GM21576 (cell line): ENCODE measurements around the gene PRAMEF12.
"Not testable (repeated sequence)": the region's sequence is repeated elsewhere in the genome, so short reads cannot be mapped to it uniquely, and the experiment has no call there.

Experiments used
- ATAC-seq: cut with Tn5 transposase; IDR thresholded peaks from one replicate; pipeline ENCODE4 v1.9.1; 2021; ENCODE audit warnings: mild to moderate bottlenecking, moderate library complexity; ENCODE audit not compliant: unreplicated experiment

The PRAMEF12 gene

DNA sequence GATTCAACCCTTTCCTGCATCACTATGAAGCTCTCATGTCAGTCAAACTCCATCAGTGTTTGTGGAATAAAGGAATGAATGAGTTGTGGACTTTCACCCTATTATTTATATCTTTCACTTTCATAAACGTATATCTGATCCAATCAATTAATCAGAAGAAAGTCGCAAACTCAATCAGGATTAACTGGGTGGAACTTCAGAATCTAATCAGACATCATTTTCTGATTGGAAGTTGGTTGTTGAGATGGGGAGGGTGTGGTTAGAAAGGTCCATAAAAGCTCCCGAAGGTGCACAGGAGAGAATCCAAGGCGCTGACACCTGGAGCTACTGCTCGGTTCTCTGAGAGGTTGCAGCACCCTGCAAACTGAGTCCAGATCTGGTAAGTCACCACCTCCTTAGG is at the start of gene PRAMEF12:
TSS of gene PRAMEF12 (plus strand) at position 301 of the 400 bp plus-strand sequence. CDS start 1,130 bp downstream, outside the sequence.
- no peak for ATAC-seq

DNA sequence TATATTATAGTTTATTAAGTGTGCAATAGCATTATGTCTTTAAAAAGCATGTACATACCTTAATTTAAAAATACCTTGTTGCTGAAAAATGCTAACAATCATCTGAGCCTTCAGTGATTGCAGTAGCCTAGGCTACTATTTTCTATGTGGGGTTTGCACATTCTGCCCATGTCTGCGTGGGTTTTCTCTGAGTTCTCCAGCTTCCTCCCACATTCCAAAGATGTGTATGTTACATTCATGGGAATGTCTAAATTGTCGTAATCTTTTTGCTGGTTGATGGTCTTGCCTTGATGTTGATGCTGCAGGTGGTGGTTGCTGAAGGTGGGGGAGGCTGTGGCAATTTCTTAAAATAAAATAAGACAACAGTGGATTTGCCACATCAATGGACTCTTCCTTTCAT is 45.1 kb upstream of the PRAMEF12 start:
- no peak for ATAC-seq

DNA sequence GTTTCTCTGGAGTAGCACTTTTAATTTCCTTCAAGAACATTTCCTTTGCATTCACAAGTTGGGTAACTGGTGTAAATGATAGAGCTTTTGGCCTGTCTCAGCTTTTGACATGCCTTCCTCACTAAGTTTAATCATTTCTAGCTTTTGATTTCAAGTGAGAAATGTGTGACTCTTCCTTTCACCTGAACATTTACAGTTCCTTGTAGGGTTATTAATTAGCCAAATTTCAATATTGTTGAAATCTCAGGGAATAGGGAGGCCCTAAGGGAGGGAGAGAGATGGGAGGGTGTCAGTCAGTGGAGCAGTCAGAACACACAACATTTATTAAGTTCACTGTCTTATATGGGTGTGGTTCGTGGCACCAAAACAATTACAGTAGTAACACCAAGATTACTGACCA is 43.4 kb upstream of the PRAMEF12 start:
- no peak for ATAC-seq

DNA sequence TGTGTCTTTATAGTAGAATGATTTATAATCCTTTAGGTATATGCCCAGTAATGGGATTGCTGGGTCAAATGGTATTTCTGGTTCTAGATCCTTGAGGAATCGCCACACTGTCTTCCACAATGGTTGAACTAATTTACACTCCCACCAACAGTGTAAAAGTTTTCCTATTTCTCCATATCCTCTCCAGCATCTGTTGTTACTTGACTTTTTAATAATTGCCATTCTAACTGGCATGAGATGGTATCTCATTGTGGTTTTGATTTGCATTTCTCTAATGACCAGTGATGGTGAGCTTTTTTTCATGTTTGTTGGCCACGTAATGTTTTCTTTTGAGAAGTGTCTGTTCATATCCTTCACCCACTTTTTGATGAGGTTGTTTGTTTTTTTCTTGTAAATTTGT is 42.5 kb upstream of the PRAMEF12 start:
- ATAC-seq: not testable (repeated sequence)

DNA sequence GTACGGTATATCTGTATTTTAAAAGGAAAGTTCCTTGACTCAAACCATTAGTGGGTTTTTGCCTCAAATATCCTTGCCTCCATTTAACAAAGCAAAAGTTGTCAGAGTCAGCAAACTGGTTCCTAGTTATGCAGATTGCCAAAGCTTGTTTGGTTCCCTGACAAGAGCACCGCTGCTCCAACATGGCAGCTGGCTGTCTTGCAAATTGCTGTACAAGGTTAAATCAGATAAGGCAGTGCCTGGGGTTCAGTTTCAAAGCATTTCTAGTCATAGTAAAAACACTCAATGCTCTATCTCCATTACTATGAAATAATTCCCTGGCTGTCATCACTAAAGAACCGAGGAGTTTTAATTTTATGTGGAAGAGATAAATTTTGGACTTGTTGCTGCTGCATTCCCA is 38.9 kb upstream of the PRAMEF12 start:
- no peak for ATAC-seq

DNA sequence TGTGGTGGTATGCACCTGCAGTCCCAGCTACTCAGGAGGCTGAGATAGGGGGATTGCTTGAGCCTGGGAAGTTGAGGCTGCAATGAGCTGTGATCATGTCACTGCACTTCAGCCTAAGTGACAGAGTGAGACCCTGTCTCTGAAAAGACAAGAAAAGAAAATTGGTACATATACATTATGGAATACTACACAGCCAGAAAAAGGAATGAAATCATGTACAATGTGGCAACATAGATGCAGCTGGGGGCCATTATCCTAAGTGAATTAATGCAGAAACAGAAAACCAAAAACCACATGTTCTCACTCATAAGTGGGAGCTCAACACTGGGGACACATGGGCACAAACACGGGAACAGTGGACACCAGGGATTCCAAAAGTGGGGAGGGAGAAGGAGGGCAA is 34.6 kb upstream of the PRAMEF12 start:
- ATAC-seq: no peak

DNA sequence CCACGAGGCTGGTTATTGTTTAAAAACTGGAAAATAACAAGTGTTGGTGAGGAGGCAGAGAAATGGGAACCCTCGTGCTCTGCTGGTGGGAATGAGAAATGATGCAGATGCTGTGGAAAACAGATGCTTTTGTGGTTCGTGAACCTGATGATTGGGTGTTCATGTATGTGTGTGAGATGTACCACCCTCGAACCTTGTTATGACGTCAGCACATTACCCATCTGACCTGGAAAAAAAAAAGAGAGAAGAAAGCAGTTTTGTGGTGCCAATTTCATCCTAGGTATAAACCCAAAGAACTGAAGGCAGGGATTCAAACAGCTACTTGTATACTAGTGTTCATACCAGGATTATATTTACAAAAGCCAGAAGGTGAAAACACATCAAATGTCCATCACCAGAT is 33.9 kb upstream of the PRAMEF12 start:
- no peak for ATAC-seq

DNA sequence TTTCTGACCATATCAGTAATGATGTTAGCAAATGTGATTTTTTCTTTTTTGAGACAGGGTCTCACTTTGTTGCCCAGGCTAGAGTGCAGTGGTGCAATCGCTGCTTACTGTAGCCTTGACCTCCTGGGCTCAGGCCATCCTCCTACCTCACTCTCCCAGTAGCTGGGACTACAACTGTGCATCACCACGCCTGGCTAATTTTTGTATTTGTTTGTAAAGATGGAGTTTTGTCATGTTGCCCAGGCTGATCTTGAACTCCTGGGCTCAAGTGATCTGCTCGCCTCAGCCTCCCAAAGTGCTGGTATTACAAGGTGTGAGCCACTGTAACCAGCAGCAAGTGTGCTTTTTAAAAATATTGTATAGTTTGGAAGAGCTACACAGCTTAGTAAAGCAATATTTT is 31.6 kb upstream of the PRAMEF12 start:
- ATAC-seq: no peak

DNA sequence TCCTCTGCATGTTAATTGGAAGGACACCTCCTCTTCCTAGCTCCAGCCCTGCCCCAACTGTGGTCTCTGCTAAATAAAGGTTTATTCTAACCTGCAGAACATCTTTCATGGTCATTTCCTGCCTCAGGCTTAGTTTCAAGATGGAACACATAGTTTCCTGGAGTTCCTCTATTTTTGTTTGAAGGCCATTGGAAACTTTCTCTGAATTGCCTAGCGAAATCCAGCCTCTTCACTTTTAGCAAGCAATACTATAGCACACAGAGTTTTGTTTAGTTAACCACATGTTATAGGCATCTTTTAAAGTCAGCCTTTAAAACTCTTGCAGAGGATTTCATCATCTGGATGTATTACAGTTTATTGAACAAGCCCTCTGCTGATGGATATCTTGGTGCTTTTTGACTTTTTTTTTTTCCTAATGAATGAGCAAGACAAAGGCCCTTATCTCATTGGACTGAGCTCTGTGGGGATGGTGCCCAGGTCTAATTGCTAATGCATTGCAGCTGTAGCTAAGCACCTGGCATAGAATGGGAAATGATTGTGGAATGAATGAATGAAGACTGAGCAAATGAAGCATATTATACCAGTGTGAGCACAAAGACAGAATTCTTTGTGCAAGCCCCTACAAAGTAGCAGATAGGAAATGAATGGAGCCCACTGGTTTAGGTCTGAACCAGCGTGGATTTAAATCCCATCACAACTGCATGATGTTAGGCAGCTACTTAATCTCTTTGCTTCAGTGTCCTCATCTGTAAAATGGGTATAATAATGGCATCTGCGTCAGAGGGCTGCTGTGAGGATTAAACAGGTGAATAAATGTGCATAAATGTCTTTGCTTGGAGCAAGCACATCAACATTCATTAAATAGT is 28.2 kb upstream of the PRAMEF12 start:
- no peak for ATAC-seq

DNA sequence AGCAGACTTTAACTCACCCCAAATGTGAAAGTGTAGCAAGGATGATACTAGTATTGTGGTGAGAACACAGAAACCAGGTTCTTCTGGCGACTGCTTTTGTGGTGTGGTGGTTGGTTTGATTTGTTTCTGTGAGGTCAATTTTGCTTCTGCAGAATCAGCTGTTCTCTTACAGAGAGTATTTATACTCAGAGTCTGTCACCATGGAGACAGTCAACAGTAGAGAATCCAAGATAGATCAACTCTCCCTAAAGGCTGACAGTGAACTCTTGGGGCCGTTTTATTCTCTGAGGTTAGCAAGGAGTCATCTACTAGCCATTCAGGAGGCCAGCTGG is 27.6 kb upstream of the PRAMEF12 start, which contains the start of gene CFAP107:
TSS of gene CFAP107 (plus strand) at position 209 of the 332 bp plus-strand sequence. CDS start 231 bp downstream, outside the sequence.
- ATAC-seq: no peak

DNA sequence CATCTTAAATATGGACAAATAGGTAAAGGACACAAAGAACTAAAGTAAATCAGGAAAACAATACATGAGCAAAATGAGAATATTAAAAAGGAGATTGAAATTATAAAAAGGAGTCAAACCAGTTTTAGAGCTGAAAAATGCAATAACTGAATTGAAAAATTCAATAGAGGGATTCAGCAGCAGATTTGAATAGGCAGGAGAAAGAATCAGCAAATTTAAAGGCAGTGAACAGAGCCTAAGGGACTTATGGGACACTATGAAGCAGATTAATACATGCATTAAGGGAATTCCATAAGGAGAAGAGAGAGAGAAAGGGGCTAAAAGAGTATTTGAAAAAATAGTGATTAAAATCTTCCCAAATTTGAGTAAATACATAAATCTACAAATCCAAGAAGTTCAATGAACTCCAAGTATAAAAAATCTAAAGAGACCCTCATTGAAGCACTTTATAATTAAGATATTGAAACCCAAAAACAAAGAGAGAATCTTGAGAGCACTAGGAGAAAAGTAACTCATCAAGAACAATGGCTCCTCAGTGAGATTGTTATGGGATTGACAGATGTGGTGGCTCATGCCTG is 24.7 kb upstream of the PRAMEF12 start:
- ATAC-seq: no peak

DNA sequence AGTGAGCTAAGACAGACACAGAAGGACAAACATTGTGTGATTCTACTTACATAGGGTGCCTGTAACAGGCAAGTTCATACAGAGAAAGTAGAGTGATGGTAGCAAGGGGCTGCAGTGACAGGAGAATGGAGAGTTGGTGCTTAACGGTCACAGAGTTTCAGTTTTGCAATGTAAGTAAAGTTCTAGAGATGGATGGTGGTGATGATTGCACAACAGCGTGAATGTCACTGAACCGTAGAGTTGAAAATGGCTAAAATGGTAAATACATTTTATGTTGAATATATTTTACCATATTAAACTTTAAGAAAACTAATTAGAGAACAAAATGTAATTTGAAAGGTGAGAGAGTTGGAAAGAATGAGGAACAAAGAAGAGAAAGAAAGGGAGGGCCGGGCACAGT is 18.8 kb upstream of the PRAMEF12 start:
- ATAC-seq: no peak

DNA sequence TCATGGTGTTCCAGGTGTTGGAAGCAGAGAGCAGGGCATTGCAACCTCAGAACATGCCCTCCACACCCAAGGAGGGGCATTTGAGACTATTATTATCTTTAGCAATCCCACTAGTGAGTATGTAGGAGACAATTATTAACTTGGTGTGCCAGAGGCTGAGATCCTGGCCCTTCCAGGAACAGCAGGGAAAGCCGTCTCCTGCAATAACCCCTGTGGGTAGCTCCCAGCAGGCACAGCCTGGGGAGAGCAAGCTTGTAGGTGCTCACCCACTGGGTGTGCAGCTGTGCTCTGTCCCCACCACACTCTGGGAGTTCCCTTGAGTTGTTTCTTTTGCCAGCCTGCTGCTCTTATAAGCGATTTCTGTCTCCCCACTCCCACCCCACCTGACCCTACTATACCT is 17.3 kb upstream of the PRAMEF12 start:
- no peak for ATAC-seq

DNA sequence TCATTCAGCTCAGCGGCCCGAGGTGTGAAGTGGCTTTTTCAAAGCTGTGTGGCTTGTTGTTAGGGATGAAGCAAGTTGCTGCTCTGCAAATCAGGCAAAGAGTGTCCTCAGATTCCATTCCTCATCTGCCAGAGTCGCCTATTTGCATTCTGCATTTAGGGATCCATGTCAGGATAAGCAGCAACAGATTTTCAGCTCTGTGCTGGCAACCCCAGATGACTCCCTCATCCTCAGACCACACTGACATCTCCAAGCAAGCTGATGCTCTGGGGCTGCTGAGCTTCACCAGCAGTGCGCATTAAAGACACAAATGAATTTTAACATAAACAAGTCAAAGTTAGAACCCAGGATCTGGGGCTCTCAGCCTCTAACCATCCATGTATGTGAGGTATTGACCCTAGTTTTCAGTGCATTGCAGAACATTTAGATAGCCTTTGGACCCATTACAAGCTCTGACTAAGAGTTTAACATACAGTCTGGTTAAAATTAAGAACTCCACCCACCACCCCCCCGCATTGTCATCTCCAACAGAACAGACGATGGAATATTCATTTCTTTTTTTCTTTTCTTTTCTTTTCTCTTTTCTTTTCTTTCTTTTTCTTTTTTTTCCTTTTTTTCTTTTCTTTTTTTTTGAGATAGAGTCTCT is 16.6 kb upstream of the PRAMEF12 start:
- no peak for ATAC-seq

DNA sequence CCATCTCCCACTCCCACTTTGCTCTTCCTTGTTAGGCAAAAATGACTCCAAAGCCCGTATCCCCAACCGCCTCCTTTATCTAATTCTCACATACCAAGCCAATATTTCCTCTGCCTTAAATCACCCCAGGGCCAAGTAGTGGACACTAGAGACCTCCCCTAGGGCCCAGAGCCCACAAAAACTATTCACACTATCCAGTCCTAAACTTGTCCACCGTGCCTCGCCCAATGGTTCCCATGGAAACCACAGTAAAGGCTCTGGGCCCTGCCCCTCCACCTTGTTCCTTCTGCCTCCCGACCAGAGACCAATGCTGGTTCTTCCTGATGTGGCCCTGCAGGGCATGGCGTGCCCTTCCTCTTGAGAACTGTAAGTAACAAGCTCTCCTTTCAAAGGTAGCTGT is 15.7 kb upstream of the PRAMEF12 start:
- ATAC-seq: no peak

DNA sequence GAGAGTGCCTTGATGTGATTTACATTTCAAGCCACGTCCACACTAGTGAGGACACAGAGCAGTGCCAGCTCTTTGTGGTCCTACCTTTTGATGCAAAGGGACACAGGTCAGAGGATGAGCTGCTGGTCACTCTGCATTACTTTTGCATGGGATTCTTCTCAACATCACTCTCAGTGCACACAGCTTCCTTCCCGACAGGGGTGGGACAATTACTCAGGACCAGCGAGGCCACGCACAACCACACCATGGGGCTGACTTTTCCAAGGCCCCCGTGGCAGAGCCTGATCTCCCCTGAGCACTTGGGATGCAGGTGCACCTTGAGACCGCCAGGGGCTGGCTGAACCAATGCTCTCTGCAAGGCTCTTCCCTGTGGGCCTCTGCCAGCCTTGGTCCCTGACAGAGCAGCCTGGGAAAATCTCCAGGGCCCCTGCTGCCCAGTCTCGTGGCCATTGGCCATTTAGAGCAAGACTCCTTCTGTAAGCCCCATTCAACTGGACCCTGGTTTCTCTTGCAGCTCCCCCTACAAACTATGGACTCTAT is 13.2 kb upstream of the PRAMEF12 start:
- no peak for ATAC-seq

DNA sequence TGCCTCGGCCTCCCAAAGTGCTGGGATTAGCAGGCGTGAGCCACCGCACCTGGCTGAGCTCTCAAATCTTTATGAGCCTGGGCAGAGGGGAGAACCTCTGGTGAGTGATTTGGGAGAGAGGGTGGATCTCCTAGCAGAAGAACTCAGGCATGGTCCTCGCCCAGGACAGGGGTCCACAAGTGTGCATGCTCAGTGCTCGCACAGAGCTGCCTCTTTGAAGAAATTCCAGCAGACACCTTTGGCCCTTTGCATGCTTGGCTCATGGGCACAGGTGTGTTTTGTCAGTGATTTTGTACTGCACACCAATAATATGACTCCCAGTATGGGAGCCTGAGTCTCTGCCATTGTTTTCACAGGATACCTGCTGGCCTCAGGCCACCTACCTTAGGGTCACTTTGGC is 11.8 kb upstream of the PRAMEF12 start:
- no peak for ATAC-seq

DNA sequence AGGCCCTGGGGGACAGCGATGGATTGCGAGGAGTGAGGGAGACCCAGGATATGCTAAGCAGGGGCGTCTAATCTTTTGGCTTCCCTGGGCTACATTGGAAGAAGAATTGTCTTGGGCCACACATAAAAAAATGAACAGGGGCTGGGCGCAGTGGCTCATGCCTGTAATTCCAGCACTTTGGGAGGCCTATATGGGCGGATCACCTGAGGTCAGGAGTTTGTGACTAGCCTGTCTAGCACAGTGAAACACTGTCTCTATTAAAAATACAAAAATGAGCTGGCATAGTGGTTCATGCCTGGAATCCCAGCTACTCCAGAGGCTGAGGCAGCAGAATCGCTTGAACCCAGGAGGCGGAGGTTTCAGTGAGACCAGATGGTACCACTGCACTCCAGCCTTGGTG is 10.8 kb upstream of the PRAMEF12 start:
- ATAC-seq: no peak

DNA sequence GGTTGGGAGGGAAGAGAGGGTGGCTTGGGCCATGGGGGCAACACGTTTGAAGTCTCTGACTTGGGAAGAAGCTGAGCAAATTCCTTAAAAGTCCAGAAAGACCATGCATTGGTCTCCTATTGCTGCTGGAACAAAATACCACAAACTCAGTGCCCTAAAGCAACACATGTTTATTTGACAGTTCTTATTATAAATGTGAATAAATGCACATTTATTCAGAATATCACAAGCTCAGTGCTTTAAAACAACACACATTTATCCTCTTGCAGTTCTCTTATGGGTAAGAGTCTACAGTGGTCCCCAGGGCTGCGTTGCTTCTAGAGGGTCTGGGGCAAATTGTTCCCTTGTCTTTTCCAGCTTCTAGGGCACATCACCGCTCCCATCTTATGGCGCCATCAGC is 10.1 kb upstream of the PRAMEF12 start:
- ATAC-seq: no peak

DNA sequence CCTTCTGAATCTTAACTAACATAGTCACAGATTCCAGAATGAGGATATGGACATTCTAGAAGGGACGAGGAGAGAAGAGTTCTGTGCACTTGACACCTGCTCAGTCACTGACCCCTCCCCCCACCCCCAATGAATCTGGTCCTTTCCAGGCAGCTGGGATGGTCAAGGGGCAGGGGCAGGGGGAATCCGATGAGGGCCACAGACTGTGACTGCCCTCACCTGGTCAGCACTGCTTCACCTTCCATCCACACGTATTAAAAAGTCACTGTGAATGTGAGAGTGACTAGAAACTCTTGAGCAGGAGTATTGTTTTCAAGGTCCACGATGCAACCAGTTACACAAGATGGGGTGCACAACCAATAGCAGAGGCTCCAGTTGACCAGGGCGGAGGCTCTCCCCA is 9.5 kb upstream of the PRAMEF12 start:
- no peak for ATAC-seq

DNA sequence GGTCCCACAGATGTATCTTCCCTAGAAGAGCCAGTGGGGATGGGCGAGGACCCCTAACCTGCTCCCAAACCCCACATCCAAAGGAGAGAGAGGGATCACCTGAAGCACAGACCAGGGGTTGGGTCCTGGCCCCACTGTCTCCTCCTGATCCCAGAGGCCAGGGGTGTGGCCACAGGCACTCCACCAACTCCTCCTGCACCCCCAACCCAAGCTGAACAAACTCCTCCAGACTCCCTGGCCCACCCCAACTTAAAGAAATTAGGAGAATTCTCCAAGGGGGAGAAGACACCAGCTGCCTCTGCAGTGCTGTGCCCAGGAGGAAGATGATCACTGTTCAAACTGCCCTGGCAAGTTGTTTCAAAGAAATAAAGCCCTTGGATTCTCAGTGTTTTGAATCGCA is 4.5 kb upstream of the PRAMEF12 start:
- no peak for ATAC-seq

DNA sequence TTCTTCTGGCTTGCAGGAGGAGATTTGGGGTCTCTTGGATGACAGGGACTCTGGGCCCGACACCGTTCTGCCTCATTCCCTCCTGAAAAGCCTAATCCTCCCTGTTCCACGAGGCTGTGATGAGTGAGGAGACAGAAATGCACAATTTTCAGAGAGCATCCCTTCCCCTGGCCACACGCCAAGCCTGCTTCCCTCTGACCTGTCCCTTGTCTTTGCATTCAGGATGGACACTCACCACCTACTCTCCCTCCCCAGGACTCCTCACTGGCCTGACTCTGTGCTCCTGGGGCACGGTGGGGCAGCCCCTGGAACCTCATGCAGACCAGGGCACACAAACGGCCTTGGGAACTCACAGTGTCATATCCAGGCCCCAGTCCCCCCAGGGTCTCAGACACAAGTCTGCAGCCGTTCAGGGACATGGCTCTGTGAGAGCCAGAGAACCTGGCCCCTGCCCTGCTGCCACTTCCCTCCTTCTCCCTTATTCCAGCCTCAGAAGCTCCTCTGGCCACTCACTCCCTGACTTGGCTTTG is 3.5 kb upstream of the PRAMEF12 start:
- no peak for ATAC-seq
